HG03571 (cell line): Measurements from ENCODE around the gene EFCAB6.

Experiments
- ATAC-seq: cut with Tn5 transposase; IDR thresholded peaks from one replicate; pipeline ENCODE4 v1.9.1; 2021; ENCODE audit not compliant: unreplicated experiment

EFCAB6 gene

DNA sequence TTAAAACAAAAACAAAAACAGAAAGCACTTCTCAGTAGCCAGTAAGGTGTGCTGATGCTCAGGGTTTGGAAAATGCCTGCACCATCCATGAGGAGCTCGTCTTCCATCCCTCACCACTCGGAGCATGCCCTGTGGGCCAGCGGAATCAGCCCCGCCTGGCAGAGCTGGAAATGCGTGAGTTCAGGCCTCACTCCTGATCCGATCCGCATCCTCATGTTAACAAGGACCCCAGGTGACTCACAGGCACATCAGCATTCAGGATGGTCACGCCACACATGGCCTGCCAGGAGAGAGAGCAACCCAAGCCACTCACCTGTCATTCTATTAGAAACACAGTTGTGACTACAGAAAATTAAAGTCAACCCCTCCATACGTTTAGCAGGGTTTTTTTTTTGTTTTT, 211.8 kb downstream of the EFCAB6 start:
- ATAC-seq = no peak

DNA sequence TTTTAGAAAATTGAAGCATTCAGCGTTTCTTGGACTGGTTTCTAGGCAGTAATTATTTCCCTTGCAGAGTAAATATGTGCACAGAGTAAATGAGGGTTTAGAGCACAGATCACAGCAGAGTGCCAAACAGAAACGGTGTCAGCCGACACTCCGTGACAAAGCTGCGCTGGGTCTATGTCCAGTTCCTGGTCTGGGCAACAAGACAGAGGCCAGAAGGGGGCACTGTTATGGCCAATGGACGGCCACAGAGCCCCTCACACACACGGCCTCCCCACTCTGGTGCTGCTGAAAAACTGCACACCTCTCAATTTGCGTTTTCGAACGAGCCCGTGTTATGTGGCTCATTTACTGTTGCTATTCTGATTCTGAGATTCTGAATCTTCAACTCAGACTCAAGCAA, 219.6 kb downstream of the EFCAB6 start:
- no peak for ATAC-seq

GRCh38 chr22:43591380-43591779, 220.7 kb downstream of the EFCAB6 start:
- no peak for ATAC-seq

DNA sequence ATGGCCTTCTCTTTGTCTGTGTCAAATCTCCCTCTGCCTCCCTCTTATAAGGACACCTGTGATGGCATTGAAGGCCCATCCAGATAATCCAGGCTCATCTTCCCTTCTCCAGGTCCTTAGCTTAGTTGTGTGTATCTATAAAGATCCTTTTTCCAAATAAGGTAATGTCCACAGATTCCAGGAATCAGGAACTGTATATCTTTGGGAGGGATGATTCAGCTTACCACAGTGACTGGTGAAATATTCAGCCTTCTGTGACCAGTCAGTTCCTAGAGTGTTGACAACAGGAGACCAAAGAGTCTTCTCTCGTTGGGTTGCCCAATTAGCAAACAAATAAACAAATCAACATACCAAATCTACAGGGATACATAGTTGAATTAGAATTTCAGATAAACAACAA, 224.5 kb downstream of the EFCAB6 start:
- ATAC-seq = no peak

DNA sequence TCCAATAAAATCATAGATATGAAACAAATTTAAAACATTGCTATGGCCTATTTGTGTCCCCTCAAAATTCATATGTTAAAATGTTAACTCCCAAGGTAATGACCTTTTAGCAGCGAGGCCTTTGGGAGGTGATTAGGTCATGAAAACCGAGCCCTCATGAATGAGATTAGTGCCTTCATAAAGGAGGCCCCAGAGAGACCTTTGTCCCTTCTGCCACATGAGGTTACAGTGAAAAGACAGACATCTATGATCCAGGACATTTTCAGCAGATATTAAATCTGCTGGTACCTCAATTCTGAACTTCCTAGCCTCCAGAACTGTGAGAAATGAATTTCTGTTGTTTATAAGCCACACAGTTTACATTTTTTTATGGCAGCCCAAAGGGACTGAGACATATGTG, 228.6 kb downstream of the EFCAB6 start:
- no peak for ATAC-seq

GRCh38 chr22:43582394-43582793, 229.7 kb downstream of the EFCAB6 start:
- ATAC-seq = no peak

DNA sequence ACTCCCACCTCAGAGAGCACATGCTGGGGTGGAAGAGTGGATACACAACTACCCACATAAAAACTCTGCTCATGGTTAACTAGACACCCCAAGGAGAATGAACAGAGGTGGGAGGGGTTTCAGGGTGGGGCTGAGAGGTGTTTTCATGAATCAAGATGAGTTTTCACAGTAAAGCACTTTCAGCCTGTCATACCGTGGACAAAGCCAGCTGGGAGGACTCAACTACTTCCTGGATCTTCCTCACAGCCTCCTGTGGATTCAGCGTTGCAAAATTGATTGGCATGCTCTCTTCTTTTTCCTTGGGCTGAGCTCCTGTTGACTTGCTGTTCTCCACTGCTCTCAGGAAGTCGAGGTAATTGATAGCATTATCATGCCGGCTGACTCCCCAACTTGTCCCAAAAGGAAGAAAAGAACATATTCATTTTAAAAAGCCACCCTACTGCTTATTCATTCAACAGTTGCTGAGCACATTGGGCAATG, 231.8 kb downstream of the EFCAB6 start:
- no peak for ATAC-seq

DNA sequence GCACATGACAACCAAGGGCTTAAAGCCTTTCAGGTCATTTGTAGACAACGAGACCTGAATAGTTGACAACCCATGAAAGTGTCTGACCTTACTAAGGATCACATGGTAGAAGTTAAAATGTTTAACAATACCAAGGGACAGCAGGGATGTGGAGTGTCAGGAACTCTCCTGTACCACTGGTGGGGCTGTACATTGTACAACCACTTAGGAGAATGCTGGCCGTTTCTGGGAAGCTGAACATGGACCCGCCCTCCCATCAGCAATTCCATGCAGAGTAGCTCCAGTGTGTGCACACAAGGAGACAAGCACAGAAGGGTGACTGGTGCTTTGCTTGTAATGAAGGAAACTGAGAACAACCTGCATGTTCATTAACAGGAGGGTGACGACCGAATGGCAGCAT, 237.4 kb downstream of the EFCAB6 start:
- no peak for ATAC-seq

- no peak for ATAC-seq
Measured at GRCh38 chr22:43572710-43573109, 239.4 kb downstream of the EFCAB6 start.

GRCh38 chr22:43571181-43571580, 240.9 kb downstream of the EFCAB6 start:
- ATAC-seq = no peak

GRCh38 chr22:43570531-43571165, 241.5 kb downstream of the EFCAB6 start:
- no peak for ATAC-seq

- no peak for ATAC-seq
Measured at GRCh38 chr22:43569111-43569510, 243.0 kb downstream of the EFCAB6 start.

GRCh38 chr22:43567691-43568324, 244.3 kb downstream of the EFCAB6 start:
- ATAC-seq = no peak

GRCh38 chr22:43566561-43567332, 245.4 kb downstream of the EFCAB6 start:
- ATAC-seq = no peak

GRCh38 chr22:43566021-43566420, 246.1 kb downstream of the EFCAB6 start:
- no peak for ATAC-seq

GRCh38 chr22:43564859-43565258, 247.2 kb downstream of the EFCAB6 start:
- no peak for ATAC-seq

DNA sequence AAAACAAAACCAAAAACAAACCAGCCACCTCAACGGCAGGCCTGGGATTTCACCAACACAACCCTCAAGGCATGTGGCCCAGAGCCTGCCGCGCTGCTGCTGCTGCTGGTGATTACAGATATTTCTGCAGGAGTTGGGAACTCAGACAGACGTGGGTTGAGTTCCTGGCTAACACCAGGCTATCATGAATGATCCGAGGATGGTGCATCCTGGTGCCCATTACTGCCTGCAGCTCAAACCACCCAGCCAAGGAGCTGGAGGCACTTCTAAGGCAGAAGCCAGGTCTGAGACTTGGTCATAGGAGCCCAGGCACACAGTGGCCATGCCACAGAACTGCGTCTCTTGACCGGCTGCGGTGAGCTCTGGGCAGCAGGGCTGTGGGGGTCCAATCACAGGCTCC, 248.5 kb downstream of the EFCAB6 start:
- ATAC-seq = no peak

DNA sequence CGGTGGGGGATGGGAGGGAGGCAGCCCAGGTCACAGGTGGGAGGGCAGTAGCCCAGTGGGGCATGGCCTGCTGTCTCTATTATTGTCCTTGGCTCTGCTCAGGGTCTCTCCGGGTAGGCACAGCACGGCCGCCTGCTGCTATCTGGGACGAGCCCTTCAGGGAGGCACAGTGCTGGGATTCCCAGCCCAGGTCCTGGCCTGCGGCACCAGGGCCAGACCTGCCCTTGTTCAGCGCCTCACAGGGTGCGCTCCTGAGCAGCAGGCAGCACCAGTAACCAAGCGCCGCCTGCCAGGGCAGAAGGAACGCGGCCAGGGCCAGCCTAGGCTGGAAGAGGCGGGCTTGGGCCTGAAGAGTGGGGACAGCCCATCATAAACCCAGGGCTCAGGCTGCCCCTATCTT, 249.3 kb downstream of the EFCAB6 start:
- ATAC-seq = no peak

- ATAC-seq = no peak
Measured at GRCh38 chr22:43561415-43562178, 250.5 kb downstream of the EFCAB6 start.

DNA sequence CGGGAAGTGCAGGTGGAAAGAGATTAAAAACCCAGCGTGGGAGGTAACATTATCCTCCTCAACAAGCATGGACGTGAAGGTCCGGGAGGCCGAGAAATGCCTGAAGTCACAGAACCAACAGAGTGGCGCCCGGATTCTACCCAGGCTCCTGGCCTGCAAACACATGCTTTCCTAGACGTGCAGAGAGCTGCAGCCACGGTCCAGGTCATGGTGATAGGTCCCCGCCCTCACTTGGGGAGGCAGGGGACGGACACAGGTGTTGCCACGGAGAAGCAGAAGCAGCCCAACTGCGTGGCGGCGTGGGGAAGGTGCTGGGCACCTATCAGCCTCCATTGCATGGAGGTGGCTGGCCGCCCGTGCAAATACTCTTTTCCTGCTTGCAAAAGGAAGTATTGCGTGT, 251.5 kb downstream of the EFCAB6 start:
- ATAC-seq = no peak
